Measurements from ENCODE around the gene CDIP1.

DNA sequence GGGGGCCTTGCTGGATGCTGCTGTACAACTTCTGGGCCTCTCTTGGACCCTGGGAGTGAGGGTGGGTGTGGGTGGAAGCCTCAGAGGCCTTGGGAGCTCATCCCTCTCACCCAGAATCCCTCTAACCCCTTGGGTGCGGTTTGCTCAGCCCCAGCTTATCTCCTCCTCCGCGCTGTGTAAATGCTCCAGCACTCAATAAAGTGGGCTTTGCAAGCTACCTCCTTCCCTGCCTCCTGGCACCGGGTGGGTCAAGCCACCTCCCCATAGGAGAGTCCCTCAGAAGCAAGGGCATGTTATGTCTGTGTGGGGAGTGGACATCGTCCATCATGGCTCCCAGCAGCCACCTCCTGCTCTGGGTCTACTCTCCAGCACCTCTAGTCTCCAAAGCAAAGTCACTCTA is 28.4 kb downstream of the CDIP1 start:
- TF ChIP-seq GATA3 (IDR thresholded peaks at IDR 0.05; ENCODE audit: low read depth, low read length) (no peak), GATA2 (IDR thresholded peaks at IDR 0.05; ENCODE audit: low read depth, low read length) (no peak)

All from SH-SY5Y (cell line).